Activated naive CD8-positive, alpha-beta T cell (primary cell): Measurements from ENCODE around the gene TXNDC5.
A peak's percentile ranks its signal among the peaks of the same experiment; 100 is the strongest.

Experiments
- H3K27ac Mint-ChIP-seq: one replicate; pipeline ENCODE4 v1.8.0; 2021; ENCODE audit warnings: mixed read lengths
- H3K27me3 Mint-ChIP-seq: one replicate; pipeline ENCODE4 v1.8.0; 2021; ENCODE audit warnings: mixed read lengths
- H3K36me3 Mint-ChIP-seq: one replicate; pipeline ENCODE4 v1.8.0; 2021; ENCODE audit warnings: mixed read lengths
- H3K4me1 Mint-ChIP-seq: one replicate; pipeline ENCODE4 v1.8.0; 2021; ENCODE audit warnings: low read depth, mixed read lengths
- H3K4me3 Mint-ChIP-seq: one replicate; pipeline ENCODE4 v1.8.0; 2021; ENCODE audit warnings: mild to moderate bottlenecking, mixed read lengths
- H3K9me3 Mint-ChIP-seq: one replicate; pipeline ENCODE4 v1.8.0; 2021; ENCODE audit warnings: low read depth, mixed read lengths

TXNDC5 gene

GRCh38 chr6:7910654-7911344 lies at the start of gene TXNDC5:
TXNDC5 (minus strand) TSS chr6:7910788; CDS start chr6:7910776, 12 bp downstream.
- peak within 1 kb of the TSS; percentile 66 for H3K27ac Mint-ChIP-seq
- H3K4me1 Mint-ChIP-seq: peaks cover 18% of the 10 kb centered on the region
- no peaks in the 10 kb centered on the region for H3K27me3 Mint-ChIP-seq
- no peaks in the 10 kb centered on the region for H3K9me3 Mint-ChIP-seq
- H3K4me3 Mint-ChIP-seq: peak within 1 kb of the TSS; percentile 92
- no peaks in the 10 kb centered on the region for H3K36me3 Mint-ChIP-seq

GRCh38 chr6:7960141-7960540 lies 49.6 kb upstream of the TXNDC5 start:
- Mint-ChIP-seq H3K9me3 (peaks cover 6% of the 10 kb centered on the region), H3K27ac (no peak overlapping the region), H3K4me1 (peaks cover 4% of the 10 kb centered on the region), H3K36me3 (peaks cover 5% of the 10 kb centered on the region), H3K4me3 (no peak overlapping the region), H3K27me3 (peaks cover 1% of the 10 kb centered on the region)

- Mint-ChIP-seq H3K27ac (no peak overlapping the region), H3K4me1 (peaks cover 4% of the 10 kb centered on the region), H3K36me3 (peaks cover 4% of the 10 kb centered on the region), H3K27me3 (peaks cover 1% of the 10 kb centered on the region), H3K9me3 (peaks cover 4% of the 10 kb centered on the region), H3K4me3 (no peak overlapping the region)
These were observed 48.9 kb upstream of the TXNDC5 start for GRCh38 chr6:7959453-7959852.

- Mint-ChIP-seq H3K4me1 (peaks cover 4% of the 10 kb centered on the region), H3K4me3 (no peak overlapping the region), H3K27me3 (no peaks in the 10 kb centered on the region), H3K27ac (no peak overlapping the region), H3K9me3 (peaks cover 4% of the 10 kb centered on the region), H3K36me3 (peaks cover 4% of the 10 kb centered on the region)
These were observed 47.9 kb upstream of the TXNDC5 start for GRCh38 chr6:7958464-7958863.

- H3K36me3 Mint-ChIP-seq: peaks cover 4% of the 10 kb centered on the region
- H3K4me3 Mint-ChIP-seq: no peak overlapping the region
- no peaks in the 10 kb centered on the region for H3K4me1 Mint-ChIP-seq
- peaks cover 5% of the 10 kb centered on the region for H3K27me3 Mint-ChIP-seq
- peaks cover 4% of the 10 kb centered on the region for H3K9me3 Mint-ChIP-seq
- no peak overlapping the region for H3K27ac Mint-ChIP-seq
These were observed 45.7 kb upstream of the TXNDC5 start for GRCh38 chr6:7956257-7956656.

GRCh38 chr6:7954477-7955200 lies 44.1 kb upstream of the TXNDC5 start:
- peaks cover 10% of the 10 kb centered on the region for H3K27me3 Mint-ChIP-seq
- H3K4me1 Mint-ChIP-seq: no peaks in the 10 kb centered on the region
- peaks cover 5% of the 10 kb centered on the region for H3K9me3 Mint-ChIP-seq
- peaks cover 3% of the 10 kb centered on the region for H3K36me3 Mint-ChIP-seq
- no peak overlapping the region for H3K27ac Mint-ChIP-seq
- no peak overlapping the region for H3K4me3 Mint-ChIP-seq

DNA sequence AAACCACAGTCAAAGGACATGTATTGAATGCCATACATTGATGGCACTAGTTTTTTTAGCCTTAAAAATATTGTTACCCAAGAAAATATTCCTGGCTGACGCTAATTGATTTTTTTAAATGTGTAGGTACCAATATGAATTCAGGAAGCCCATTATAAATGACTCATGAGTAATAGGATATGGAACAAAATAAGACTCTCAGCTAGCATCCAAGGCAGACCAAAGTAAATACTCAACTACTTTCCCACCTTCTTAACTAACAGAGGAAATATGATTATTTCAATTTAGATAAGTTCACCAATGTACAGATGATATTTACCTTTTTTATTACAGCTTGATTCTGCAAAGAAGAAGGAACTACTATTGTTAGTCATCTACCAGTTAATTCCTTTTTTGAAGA lies 43.2 kb upstream of the TXNDC5 start:
- H3K27me3 Mint-ChIP-seq: peaks cover 14% of the 10 kb centered on the region
- peaks cover 9% of the 10 kb centered on the region for H3K9me3 Mint-ChIP-seq
- H3K4me3 Mint-ChIP-seq: no peak overlapping the region
- H3K27ac Mint-ChIP-seq: no peak overlapping the region
- peaks cover 7% of the 10 kb centered on the region for H3K36me3 Mint-ChIP-seq
- H3K4me1 Mint-ChIP-seq: no peaks in the 10 kb centered on the region

DNA sequence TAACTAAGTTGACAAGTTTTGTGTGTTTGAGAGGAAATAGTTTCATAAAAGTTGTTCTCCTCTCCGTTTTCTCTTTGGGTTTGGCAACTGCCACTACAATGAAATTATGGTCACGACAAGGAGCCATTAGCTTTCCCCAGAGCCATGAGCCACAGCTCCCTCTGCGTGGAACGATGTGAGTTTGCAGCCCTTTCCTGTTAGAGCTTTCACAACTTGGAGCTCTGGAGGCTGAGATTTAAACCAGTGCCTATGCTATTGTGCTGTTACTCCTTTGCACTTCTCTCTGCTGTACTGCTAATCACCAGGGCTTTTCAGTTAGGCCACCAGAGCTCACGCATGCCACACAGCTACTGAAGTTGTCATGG lies 29.3 kb upstream of the TXNDC5 start:
- Mint-ChIP-seq H3K27me3 (peaks cover 5% of the 10 kb centered on the region), H3K9me3 (no peaks in the 10 kb centered on the region), H3K36me3 (no peaks in the 10 kb centered on the region), H3K27ac (no peak overlapping the region), H3K4me3 (no peak overlapping the region), H3K4me1 (no peaks in the 10 kb centered on the region)

GRCh38 chr6:7939184-7939863 lies 28.7 kb upstream of the TXNDC5 start:
- no peaks in the 10 kb centered on the region for H3K36me3 Mint-ChIP-seq
- no peak overlapping the region for H3K4me3 Mint-ChIP-seq
- H3K9me3 Mint-ChIP-seq: no peaks in the 10 kb centered on the region
- H3K4me1 Mint-ChIP-seq: no peaks in the 10 kb centered on the region
- H3K27me3 Mint-ChIP-seq: peaks cover 5% of the 10 kb centered on the region
- H3K27ac Mint-ChIP-seq: no peak overlapping the region

- Mint-ChIP-seq H3K9me3 (no peaks in the 10 kb centered on the region), H3K27ac (no peak overlapping the region), H3K4me1 (no peaks in the 10 kb centered on the region), H3K36me3 (no peaks in the 10 kb centered on the region), H3K4me3 (no peak overlapping the region), H3K27me3 (peaks cover 5% of the 10 kb centered on the region)
These were observed 28.1 kb upstream of the TXNDC5 start for GRCh38 chr6:7938562-7939183.

GRCh38 chr6:7933794-7934193 lies 23.2 kb upstream of the TXNDC5 start:
- H3K27ac Mint-ChIP-seq: no peak overlapping the region
- H3K9me3 Mint-ChIP-seq: no peaks in the 10 kb centered on the region
- H3K4me3 Mint-ChIP-seq: no peak overlapping the region
- H3K27me3 Mint-ChIP-seq: peaks cover 5% of the 10 kb centered on the region
- no peaks in the 10 kb centered on the region for H3K4me1 Mint-ChIP-seq
- H3K36me3 Mint-ChIP-seq: no peaks in the 10 kb centered on the region

DNA sequence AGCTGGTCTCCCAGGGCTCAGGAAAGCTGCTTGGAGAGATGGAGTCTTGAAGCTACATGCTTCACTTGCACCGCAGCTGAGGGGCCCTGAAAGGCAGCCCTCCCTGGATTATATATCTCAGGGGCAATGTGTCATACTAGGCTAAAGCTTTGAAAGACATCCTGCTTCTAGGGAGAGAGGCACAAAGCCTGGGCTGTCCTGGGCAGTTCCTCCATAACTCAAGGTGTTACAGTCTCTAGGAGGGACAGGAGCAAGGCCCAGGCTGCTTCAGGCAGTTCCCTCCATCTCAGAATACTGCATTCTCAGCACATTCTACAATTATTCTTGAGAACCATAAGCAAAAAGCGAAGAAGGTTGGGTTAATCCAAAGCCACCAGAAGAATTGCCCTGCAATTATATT lies 22.0 kb upstream of the TXNDC5 start:
- no peak overlapping the region for H3K4me3 Mint-ChIP-seq
- no peaks in the 10 kb centered on the region for H3K4me1 Mint-ChIP-seq
- H3K9me3 Mint-ChIP-seq: no peaks in the 10 kb centered on the region
- no peak overlapping the region for H3K27ac Mint-ChIP-seq
- peaks cover 5% of the 10 kb centered on the region for H3K27me3 Mint-ChIP-seq
- H3K36me3 Mint-ChIP-seq: no peaks in the 10 kb centered on the region

GRCh38 chr6:7924867-7925266 lies 14.3 kb upstream of the TXNDC5 start:
- H3K36me3 Mint-ChIP-seq: peaks cover 9% of the 10 kb centered on the region
- peaks cover 5% of the 10 kb centered on the region for H3K27me3 Mint-ChIP-seq
- no peak overlapping the region for H3K27ac Mint-ChIP-seq
- H3K4me1 Mint-ChIP-seq: no peaks in the 10 kb centered on the region
- peaks cover 7% of the 10 kb centered on the region for H3K9me3 Mint-ChIP-seq
- no peak overlapping the region for H3K4me3 Mint-ChIP-seq

DNA sequence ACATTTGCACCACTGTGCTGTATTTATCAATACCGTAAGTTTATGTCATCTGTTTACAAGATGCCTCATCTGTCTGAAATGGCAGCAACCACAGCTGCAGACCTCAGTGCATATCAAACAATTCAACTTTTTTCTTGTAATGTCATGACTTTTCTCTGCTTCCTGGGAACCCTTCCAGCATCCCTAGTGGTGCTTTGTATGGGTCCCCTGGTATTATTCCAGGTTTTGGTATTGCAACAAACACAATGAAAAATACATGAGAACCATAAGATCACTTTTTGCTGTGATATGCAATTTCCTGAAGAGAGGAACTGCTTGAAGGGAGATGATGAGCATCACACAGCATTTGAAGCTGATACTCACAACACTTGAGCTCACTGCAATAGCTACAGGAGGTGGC lies 12.0 kb upstream of the TXNDC5 start:
- no peak overlapping the region for H3K4me3 Mint-ChIP-seq
- H3K4me1 Mint-ChIP-seq: no peaks in the 10 kb centered on the region
- peaks cover 9% of the 10 kb centered on the region for H3K36me3 Mint-ChIP-seq
- H3K27me3 Mint-ChIP-seq: peaks cover 3% of the 10 kb centered on the region
- no peak overlapping the region for H3K27ac Mint-ChIP-seq
- H3K9me3 Mint-ChIP-seq: peaks cover 7% of the 10 kb centered on the region

GRCh38 chr6:7921632-7922092 lies 11.1 kb upstream of the TXNDC5 start:
- H3K36me3 Mint-ChIP-seq: peaks cover 9% of the 10 kb centered on the region
- no peak overlapping the region for H3K27ac Mint-ChIP-seq
- no peaks in the 10 kb centered on the region for H3K4me1 Mint-ChIP-seq
- H3K9me3 Mint-ChIP-seq: peaks cover 7% of the 10 kb centered on the region
- H3K4me3 Mint-ChIP-seq: no peak overlapping the region
- peaks cover 1% of the 10 kb centered on the region for H3K27me3 Mint-ChIP-seq
